ENCODE measurements around the gene CCDC60.

GRCh38 chr12:119296535-119296934, 38.0 kb upstream of the CCDC60 start:
- TF ChIP-seq CTCF (IDR thresholded peaks at IDR 0.05) (no peak), POLR2A (IDR thresholded peaks at IDR 0.05) (no peak)

Measured in prostate gland (tissue), 2 donors.